Caco-2 (cell line): Measurements from ENCODE around the gene ERLIN1. TPM values are rescaled to one million over a fixed set of nuclear protein-coding genes. Genes with fewer than 3 reads are reported as not detected.

Experiments used
- BruUV-seq: library from RNA; stranded (reverse); fragments of 400-500 nt; replicated peaks from 2 replicates; lab custom pipeline; 2021; lab: Mats Ljungman, UMichigan
- CTCF ChIA-PET: fragments of 300-600 bp; sonication (Branson Sonifier 250); formaldehyde crosslinking; loops from one replicate; lab custom pipeline; 2022; ENCODE audit warnings: antibody characterized with exemption; lab: Charles Lee
- POLR2A ChIA-PET: fragments of 300-600 bp; sonication (Branson Sonifier 250); formaldehyde crosslinking; loops from one replicate; lab custom pipeline; 2022; ENCODE audit warnings: antibody characterized with exemption; lab: Charles Lee
- DNase-seq, 2 experiments: peaks; one replicate each; pipeline versions ENCODE4 v3.0.0 to v3.0.0-alpha.2; 2020 to 2022
- H3K27me3 ChIP-seq: replicated peaks from 2 replicates; pipeline ENCODE4 v1.6.0; 2011; ENCODE audit warnings: low read length; ENCODE audit not compliant: control insufficient read depth, insufficient read depth
- H3K36me3 ChIP-seq: 2 replicates; pipeline ENCODE4 v1.5.1; 2011; ENCODE audit warnings: low read length; ENCODE audit not compliant: control insufficient read depth, insufficient read depth
- H3K4me1 ChIP-seq: fragments of 250-450 bp; sonication (Bioruptor Pico); 2 replicates; pipeline ENCODE4 v1.5.1; 2020; ENCODE audit warnings: mild to moderate bottlenecking
- H3K4me3 ChIP-seq: 2 replicates; pipeline ENCODE4 v1.5.1; 2011; ENCODE audit warnings: low read depth, mild to moderate bottlenecking, control low read depth, low read length
- H3K9me3 ChIP-seq: fragments of 250-450 bp; sonication (Bioruptor Pico); 2 replicates; pipeline ENCODE4 v1.5.1; 2020; ENCODE audit warnings: mild to moderate bottlenecking, moderate library complexity
- H3K27ac Mint-ChIP-seq: one replicate; pipeline ENCODE4 v1.8.0; 2022; ENCODE audit warnings: mixed read lengths; ENCODE audit not compliant: unreplicated experiment
- H3K27me3 Mint-ChIP-seq: one replicate; pipeline ENCODE4 v1.8.0; 2022; ENCODE audit warnings: mixed read lengths; ENCODE audit not compliant: insufficient read depth, unreplicated experiment
- H3K36me3 Mint-ChIP-seq: one replicate; pipeline ENCODE4 v1.8.0; 2022; ENCODE audit warnings: mild to moderate bottlenecking, mixed read lengths; ENCODE audit not compliant: insufficient read depth, unreplicated experiment
- H3K4me1 Mint-ChIP-seq: one replicate; pipeline ENCODE4 v1.8.0; 2022; ENCODE audit warnings: low read depth, mixed read lengths; ENCODE audit not compliant: unreplicated experiment
- H3K4me3 Mint-ChIP-seq: one replicate; pipeline ENCODE4 v1.8.0; 2022; ENCODE audit warnings: mild to moderate bottlenecking, moderate library complexity, mixed read lengths; ENCODE audit not compliant: unreplicated experiment
- H3K9me3 Mint-ChIP-seq: one replicate; pipeline ENCODE4 v1.8.0; 2022; ENCODE audit warnings: mixed read lengths; ENCODE audit not compliant: unreplicated experiment
- intact Hi-C: fragments of 100-400 bp; cut with micrococcal nuclease; formaldehyde crosslinking; loops from one replicate; pipeline ENCODE4 v1.10.0; 2022; ENCODE audit not compliant: unreplicated experiment
- total RNA-seq: library from RNA; stranded (reverse); gene quantifications from 2 replicates; pipeline ENCODE4 v1.2.3, GENCODE V29; 2022
- TF ChIP-seq, protein P1 (sequence below), 2 experiments: fragments of 200-600 bp in 1 of 2; IDR thresholded peaks; 1 replicate in 1 of 2; 2 replicates in 1 of 2; pipeline versions ENCODE4 v1.5.1 to v1.8.0; 2011 to 2022; ENCODE audit warnings: antibody characterized with exemption in 1 of 2, control low read depth in 1 of 2, inconsistent platforms in 1 of 2, low read depth in 1 of 2, low read length in 1 of 2, mild to moderate bottlenecking in 1 of 2, moderate library complexity in 1 of 2; ENCODE audit not compliant: insufficient read depth in 1 of 2, severe bottlenecking in 1 of 2, unreplicated experiment in 1 of 2

The ERLIN1 gene
- total RNA-seq, 1 experiment from 2014 or later, result 59.0 TPM

DNA sequence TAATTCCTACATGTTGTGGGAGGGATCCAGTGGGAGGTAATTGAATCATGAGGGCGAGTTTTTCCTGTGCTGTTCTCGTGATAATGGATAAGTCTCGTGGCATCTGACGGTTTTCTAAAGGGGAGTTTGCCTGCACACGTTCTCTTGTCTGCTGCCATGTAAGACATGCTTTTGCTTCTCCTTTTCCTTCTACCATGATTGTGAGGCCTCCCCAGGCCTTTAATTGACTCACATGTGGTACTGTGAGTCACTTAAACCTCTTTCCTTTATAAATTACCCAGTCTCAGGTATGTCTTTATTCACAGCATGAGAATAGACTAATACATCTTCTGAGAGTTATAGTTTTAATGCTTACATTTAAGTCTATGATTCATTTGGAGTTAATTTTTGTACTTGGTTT is 81.5 kb downstream of the ERLIN1 start:
- H3K4me1 Mint-ChIP-seq, result peaks cover 19% of the 10 kb centered on the region
- no peak overlapping the region for H3K4me3 Mint-ChIP-seq
- H3K9me3 Mint-ChIP-seq, result peaks cover 16% of the 10 kb centered on the region
- H3K36me3 Mint-ChIP-seq, result peaks cover 6% of the 10 kb centered on the region
- ChIA-PET POLR2A (no interaction called here), CTCF (no interaction called here)
- Histone ChIP-seq H3K4me1 (peaks cover 19% of the 10 kb centered on the region), H3K36me3 (no peaks in the 10 kb centered on the region), H3K27me3 (no peaks in the 10 kb centered on the region), H3K4me3 (no peak overlapping the region), H3K9me3 (peaks cover 10% of the 10 kb centered on the region; the same call in 1 of the 2 replicates)
- H3K27me3 Mint-ChIP-seq, result no peaks in the 10 kb centered on the region
- TF ChIP-seq, protein P1, sequence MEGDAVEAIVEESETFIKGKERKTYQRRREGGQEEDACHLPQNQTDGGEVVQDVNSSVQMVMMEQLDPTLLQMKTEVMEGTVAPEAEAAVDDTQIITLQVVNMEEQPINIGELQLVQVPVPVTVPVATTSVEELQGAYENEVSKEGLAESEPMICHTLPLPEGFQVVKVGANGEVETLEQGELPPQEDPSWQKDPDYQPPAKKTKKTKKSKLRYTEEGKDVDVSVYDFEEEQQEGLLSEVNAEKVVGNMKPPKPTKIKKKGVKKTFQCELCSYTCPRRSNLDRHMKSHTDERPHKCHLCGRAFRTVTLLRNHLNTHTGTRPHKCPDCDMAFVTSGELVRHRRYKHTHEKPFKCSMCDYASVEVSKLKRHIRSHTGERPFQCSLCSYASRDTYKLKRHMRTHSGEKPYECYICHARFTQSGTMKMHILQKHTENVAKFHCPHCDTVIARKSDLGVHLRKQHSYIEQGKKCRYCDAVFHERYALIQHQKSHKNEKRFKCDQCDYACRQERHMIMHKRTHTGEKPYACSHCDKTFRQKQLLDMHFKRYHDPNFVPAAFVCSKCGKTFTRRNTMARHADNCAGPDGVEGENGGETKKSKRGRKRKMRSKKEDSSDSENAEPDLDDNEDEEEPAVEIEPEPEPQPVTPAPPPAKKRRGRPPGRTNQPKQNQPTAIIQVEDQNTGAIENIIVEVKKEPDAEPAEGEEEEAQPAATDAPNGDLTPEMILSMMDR (IDR thresholded peaks at IDR 0.05; ENCODE audit: insufficient read depth in 1 of 2, low read depth in 1 of 2, low read length in 1 of 2, severe bottlenecking in 1 of 2, unreplicated experiment in 1 of 2), result no peak
- H3K27ac Mint-ChIP-seq, result no peak overlapping the region
- intact Hi-C loops, result no loop called here
- BruUV-seq, result no TSS peak
- no peak for DNase-seq

DNA sequence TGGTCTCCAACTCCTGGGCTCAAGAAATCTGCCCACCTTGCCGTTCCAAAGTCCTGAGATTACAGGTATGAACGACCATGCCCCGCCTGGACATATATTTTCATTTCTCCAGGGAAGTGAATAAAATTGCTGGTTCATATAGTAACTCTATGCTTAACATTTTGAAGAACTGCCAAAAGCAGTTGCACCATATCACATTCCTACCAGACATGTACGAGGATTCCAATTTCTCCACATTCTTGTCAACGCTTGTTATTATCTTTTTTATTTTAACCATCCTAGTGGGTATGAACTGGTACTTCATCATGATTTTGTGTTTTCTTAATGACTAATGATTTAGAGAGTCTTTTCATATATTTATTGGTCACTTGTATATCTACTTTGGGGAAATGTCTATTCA is 82.2 kb downstream of the ERLIN1 start:
- H3K9me3 Mint-ChIP-seq, result peaks cover 16% of the 10 kb centered on the region
- DNase-seq, result no peak
- TF ChIP-seq, protein P1 (IDR thresholded peaks at IDR 0.05; ENCODE audit: insufficient read depth in 1 of 2, low read depth in 1 of 2, low read length in 1 of 2, severe bottlenecking in 1 of 2, unreplicated experiment in 1 of 2), result no peak
- CTCF ChIA-PET, result no interaction called here
- Histone ChIP-seq H3K9me3 (peaks cover 10% of the 10 kb centered on the region; the same call in 1 of the 2 replicates), H3K36me3 (no peaks in the 10 kb centered on the region), H3K4me1 (peaks cover 19% of the 10 kb centered on the region), H3K4me3 (no peak overlapping the region), H3K27me3 (no peaks in the 10 kb centered on the region)
- H3K27me3 Mint-ChIP-seq, result no peaks in the 10 kb centered on the region
- no TSS peak for BruUV-seq
- peaks cover 19% of the 10 kb centered on the region for H3K4me1 Mint-ChIP-seq
- intact Hi-C loops, result no loop called here
- POLR2A ChIA-PET, result no interaction called here
- no peak overlapping the region for H3K27ac Mint-ChIP-seq
- H3K36me3 Mint-ChIP-seq, result peaks cover 6% of the 10 kb centered on the region
- H3K4me3 Mint-ChIP-seq, result no peak overlapping the region

DNA sequence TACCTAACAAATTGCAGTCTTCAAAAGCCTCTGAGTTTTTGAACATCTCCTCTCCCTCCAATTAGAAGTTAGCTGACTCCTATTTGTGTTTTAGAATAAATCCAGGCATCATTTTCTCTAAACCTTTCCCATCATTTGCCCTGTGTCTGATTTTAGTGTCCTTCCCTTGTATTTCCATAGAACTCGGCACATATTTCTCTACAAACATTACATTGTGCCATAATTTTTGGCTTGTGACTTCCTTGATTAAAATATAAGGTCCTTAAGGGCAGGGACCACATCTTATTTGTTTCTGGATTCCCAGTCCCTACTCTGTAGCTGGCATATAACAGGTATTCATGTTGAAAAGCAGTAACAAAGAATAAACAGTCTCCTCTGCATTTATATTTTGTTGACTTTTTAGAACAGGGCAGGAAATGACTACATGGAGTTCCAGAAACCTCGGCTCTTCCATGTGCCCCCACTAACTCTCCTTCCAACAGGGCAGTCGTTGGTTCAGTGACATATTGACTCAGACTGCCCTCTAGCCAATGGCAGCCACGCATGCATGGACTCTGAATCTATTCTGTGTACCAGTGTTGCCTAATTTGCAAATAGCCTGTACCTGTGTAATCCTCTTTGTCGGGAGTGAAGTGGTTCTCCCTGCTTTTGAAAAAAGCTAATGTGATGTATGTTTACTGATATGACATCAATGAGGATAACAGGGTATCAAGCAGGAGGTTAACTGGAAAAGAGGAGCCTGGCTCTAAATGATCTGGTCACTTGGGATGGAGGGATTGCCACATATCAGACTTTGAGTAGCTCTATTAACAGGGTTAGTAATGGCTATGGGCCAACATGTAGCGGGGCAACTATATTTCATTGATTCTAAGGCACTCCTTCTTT is 84.4 kb downstream of the ERLIN1 start:
- BruUV-seq, result no TSS peak
- peaks cover 19% of the 10 kb centered on the region for H3K4me1 Mint-ChIP-seq
- H3K36me3 Mint-ChIP-seq, result peaks cover 6% of the 10 kb centered on the region
- Histone ChIP-seq H3K27me3 (no peaks in the 10 kb centered on the region), H3K4me1 (peaks cover 19% of the 10 kb centered on the region), H3K9me3 (peaks cover 10% of the 10 kb centered on the region; the same call in 1 of the 2 replicates), H3K4me3 (no peak overlapping the region), H3K36me3 (no peaks in the 10 kb centered on the region)
- H3K9me3 Mint-ChIP-seq, result peaks cover 16% of the 10 kb centered on the region
- H3K4me3 Mint-ChIP-seq, result peak overlapping the region; percentile 1
- TF ChIP-seq, protein P1 (IDR thresholded peaks at IDR 0.05; ENCODE audit: insufficient read depth in 1 of 2, low read depth in 1 of 2, low read length in 1 of 2, severe bottlenecking in 1 of 2, unreplicated experiment in 1 of 2), result no peak
- CTCF ChIA-PET, result interaction anchor here (0.6 to 0.9 kb wide), 5 partner anchors 56 to 255 kb away, joined by 3 to 4 read pairs (median 3); partner anchors contain the start of gene DNMBP
- POLR2A ChIA-PET, result interaction anchor here (0.6 kb wide), 1 partner anchor 369 kb away, joined by 3 read pairs; the partner anchor contains the start of genes COX15 and CUTC
- no peaks in the 10 kb centered on the region for H3K27me3 Mint-ChIP-seq
- peak; percentile 85 to 88 for DNase-seq
- intact Hi-C loops, result loop anchor here (1.0 to 2.0 kb wide), 2 partner anchors 20 to 125 kb away; partner anchors contain the start of gene CPN1
- H3K27ac Mint-ChIP-seq, result no peak overlapping the region
